RCC 7860 (cell line): ENCODE results near the gene EPB41.
"Not testable (repeated sequence)": the region's sequence is repeated elsewhere in the genome, so short reads cannot be mapped to it uniquely, and the experiment has no call there.

ENCODE experiments used
- DNase-seq: peaks from one replicate; pipeline ENCODE4 v3.0.0-alpha.2; 2015; ENCODE audit warnings: low spot score
- FAIRE-seq: peaks from 2 replicates; lab custom pipeline; 2012; peaks lifted over from hg19 to GRCh38; lab: Jason Lieb, UNC

Gene EPB41

DNA sequence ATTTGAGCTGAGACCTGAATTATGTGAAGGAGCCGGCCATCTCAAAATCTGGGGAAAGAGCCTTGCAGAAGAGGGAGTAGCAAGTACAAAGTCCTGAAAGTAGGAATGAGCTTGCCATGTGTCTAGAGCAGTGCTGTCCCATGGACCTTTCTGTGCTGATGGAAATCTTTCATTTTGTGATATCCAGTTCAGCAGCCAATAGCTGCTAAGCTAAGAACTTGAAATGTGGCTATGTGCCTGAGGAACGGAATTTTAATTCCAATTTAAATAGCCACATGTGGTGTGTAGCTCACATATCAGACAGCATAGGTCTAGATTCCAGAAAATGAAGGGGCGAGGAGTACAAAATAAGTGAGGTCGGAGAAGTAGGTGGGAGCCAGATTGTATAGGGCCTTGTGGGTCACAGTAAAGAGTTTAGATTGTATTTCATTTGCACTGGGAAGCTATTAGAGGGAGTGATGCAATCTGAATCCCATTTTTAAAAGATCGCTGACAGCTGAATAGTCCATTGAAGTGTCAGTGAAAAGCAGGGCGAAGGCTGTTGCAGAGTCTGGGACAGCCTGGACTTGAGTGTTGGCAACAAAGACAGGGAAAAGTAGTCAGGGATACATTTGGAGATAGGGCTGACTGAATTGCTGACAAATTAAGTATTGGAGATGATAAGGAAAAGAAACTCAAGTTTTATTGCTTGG lies 129.1 kb downstream of the EPB41 start:
- DNase-seq (no peak), FAIRE-seq (no peak)

DNA sequence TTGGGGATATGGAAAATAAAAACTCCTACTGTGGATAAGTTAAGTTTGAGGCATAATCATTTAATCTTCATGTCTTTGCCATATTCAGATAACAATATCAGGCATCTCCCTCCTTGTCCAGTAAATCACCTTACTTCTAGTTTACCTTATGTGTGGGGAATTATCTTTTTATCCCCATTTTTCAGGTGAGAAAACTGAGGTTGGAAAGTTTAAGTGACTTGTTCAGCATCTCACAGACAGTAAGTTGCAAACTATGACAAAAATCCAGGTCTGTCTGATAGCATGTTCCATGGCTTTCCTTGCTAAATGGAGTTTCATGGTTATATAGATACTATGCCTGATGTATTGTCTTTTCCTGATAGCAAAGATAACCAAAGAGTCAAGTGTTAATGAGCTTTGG lies 129.6 kb downstream of the EPB41 start:
- DNase-seq (no peak), FAIRE-seq (no peak)

DNA sequence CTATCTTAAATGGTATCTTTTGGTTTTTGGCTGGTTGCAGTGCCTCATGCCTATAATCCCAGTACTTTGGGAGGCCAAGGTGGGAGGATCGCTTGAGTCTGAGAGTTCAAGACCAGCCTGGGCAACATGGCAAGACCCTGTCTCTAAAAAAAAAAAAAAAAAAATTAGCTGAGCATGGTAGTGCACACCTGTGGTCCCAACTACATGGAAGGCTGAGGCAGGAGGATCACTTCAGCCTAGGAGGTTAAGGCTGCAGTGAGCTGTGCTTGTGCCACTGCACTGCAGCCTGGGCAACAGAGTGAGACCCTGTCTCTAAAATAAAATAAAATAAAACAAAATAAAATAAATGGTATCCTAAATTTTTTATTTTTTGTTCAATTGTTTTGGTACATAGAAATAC lies 131.3 kb downstream of the EPB41 start:
- FAIRE-seq, DNase-seq: not testable (repeated sequence)

DNA sequence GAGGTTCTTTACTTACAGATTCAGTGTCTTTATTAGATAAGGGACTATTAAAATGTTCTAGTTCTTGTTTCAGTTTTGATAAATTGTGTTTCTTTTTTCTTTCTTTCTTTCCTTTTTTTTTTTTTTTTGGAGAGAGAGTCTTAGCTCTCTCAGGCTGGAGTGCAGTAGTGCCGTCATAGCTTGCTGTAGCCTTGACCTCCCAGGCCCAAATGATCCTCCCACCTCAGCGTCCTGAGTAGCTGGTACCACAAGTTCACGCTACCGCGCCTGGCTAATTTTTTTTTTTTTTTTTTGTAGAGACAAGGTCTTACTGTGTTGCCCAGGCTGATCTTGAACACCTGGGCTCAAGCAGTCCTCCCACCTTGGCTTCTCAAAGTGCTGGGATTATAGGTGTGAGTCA lies 132.8 kb downstream of the EPB41 start:
- FAIRE-seq (no peak), DNase-seq (no peak)

DNA sequence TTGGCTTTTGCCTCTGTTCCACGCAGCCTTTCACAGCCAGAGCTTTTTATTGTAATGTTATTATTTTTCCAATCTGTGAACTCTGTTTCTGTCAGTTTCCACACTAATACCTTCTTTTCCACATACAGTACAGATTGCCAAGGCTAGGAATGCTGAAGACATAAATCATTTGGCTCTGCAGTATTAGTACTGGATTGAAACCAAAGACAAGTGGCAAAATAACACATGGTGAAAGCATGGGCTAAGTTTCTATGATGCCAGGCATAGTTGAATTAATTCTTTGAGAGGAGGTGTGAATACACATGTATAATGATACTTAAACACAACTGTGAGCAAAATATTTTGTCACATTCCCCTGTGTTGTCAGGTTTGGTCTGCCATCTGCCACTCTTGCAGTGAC lies 135.8 kb downstream of the EPB41 start:
- no peak for FAIRE-seq
- no peak for DNase-seq

DNA sequence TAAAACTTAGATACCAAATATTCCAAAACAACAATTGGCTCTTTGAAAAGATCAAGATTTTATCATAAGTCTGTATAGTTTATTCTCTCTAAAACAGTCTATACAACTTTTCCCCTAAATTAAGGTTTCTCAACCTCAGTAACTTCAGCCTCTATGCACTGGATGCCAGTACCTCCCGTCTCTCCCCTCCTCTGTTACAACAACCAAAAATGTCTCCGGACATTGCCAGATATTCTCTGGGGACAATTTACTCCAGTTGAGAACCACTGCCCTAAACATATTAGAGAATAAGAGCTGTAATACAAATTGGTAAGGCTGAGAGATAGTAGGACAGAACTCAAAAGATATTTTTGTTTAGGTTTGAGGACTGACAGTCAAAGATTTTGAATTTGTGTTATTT lies 137.7 kb downstream of the EPB41 start:
- DNase-seq, result no peak
- no peak for FAIRE-seq

DNA sequence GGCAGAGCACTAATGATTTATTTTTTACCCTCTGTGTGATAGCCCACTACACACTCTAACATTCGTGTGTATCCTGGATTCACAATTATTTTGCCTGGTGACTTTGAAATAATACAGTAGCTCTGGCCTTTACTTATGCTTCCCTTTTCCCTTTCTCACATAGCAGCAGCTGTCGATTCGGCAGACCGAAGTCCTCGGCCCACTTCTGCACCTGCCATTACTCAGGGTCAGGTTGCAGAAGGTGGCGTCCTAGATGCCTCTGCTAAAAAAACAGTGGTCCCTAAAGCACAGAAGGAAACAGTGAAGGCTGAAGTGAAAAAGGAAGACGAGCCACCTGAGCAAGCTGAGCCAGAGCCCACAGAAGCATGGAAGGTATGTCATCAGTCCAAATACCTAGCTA lies 138.6 kb downstream of the EPB41 start:
- no peak for DNase-seq
- FAIRE-seq, result no peak

DNA sequence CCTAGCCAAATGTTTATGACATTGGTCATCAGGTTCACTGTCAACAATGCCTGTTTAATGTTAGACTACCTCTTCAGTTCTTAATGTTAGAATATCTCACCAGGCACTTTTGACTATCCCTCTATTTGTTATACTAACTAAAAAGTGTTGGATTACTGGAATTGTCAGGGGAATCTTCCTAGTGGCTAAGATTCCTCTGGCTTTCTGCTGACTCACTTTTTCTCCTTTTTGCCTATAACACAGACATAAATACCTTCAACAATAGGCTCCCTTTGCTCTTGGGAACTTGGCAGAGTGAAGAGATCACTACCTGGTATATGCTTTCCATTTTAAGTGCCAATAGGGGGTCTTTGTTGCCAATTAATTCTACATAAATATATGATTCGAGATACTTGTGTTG lies 140.8 kb downstream of the EPB41 start:
- FAIRE-seq (no peak), DNase-seq (no peak)

DNA sequence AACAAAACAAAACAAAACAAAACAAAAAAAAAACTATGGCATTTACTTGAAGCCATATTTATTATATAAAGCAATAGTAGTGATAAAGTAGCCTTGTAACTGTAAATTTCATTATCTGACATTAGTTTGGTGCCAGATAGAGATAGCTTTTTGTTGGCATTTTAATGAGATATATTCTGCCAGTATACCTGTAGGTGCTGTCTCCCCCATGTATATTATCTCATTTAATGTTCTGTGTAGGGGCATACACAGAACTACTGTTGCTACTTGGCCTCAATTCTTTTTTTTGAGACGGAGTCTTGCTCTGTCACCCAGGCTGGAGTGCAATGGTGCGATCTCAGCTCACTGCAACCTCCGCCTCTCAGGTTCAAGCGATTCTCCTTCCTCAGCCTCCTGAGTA lies 141.9 kb downstream of the EPB41 start:
- FAIRE-seq (no peak), DNase-seq (no peak)

DNA sequence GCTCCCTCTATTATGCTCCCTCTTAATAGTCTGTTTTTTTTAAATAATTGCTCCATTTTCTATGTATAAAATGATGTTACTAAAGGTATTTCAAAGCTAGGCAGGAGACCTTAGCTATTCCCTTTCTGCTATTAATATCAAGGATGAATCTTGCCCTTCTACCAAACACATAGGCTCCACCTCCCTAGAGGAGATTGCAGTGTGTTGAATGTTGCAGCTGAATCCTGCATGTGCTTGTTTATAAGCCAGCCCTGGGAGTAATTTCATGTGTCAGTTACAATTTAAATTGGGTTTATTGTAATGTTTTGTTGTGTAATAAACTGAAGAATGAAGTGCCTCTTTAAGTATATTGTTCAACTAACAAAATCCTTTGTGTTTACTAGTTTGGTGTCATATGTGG lies 143.3 kb downstream of the EPB41 start:
- DNase-seq (no peak), FAIRE-seq (no peak)

DNA sequence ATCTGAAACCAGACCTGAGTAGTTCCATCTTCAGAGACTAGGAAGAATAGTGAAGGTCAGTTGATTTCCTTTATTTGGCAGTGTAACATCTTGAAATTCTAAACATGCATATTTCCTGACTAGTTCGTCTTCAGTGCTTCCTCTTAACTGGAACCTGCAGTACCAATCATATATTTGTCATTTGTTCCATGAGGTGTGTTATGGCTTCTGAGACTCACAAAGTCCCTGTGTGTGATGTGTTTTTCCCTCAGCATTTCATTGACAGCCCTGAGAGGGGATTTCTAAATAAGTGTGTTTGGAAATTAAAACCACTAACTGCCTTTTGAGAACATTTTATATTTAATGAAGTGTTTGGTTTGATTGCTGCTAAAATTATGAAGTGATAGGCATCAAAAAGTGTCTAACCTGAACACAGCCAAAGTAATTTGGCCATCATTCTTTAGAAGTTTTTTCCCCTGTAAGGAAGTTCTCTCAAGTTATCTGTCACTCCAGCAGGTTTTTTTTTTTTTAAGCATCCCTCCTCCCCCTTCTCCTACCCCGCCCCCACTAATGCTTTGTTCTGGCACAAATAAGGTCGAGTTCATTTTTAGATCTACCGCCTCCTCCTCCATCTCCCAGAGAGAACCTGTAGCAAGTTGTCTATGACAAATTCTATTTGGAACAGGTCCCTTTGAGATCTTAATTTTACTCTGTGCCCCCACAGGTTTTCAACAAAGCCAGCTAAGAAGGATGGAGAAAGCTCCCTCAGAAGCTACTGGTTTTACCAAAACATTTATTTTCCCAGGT lies 148.0 kb downstream of the EPB41 start:
- FAIRE-seq (no peak), DNase-seq (no peak)

DNA sequence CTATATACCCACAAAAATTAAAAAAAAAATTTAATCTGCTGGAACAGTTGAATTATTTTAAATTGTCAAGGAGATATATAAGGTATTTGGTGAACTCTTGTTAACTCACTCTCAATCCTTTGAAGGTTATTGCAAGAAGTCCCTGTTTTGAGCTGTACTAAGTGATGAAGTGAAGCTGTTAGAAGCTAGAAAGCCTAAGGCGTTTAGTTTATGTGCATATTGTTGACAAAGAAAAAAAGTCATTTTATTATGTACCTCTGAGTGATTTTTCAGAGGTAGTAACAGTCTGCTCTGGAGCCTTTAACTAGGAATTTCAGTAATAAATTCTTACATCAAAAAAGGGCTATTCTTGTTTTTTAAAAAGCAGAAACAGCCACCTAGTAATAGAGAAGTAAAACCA lies 149.7 kb downstream of the EPB41 start:
- no peak for FAIRE-seq

DNA sequence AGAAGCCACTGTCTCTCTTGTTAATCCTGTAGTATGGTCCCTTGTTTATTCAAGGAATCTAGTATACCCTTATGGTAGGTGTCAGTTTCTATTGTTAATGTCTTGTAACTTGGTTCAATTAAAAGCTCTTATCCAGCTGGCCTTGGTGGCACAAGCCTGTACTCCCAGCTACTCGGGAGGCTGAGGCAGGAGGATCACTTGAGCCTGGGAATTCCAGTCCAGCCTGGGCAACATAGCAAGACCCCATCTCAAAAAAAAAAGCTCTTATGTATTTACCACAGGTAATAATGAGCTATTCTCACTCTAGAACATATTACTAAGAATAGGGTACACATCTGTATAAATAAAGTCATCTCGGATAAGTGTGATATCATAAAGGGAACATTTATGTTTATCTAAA lies 162.8 kb downstream of the EPB41 start:
- no peak for DNase-seq
- no peak for FAIRE-seq

More for the DNA sequence above, 149.7 kb downstream of the EPB41 start:
- DNase-seq, result no peak

DNA sequence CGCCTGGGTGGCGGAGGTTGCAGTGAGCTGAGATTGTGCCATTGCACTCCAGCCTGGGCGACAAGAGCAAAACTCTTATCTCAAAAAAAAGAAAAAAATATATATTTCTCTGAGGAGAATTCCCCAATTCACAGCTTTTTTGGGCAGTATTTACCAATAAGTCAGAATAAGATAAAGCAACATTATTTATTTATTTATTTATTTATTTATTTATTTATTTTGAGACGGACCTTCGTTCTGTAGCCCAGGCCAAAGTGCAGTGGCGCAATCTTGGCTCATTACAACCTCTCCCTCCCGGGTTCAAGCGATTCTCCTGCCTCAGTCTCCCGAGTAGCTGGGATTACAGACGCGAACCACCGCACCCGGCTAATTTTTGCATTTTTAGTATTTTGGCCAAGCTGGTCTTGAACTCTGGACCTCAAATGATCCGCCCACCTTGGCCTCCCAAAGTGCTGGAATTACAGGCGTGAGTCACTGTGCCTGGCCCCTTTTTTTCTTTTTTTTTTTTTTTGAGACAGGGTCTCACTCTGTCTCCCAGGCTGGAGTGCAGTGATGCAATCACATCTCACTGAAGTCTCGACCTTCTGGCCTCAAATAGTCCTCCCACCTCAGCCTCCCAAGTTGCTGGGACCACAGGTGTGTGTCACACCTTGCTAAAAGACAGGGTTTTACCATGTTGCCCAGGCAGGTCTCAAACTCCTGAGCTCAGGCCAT lies 165.7 kb downstream of the EPB41 start:
- not testable (repeated sequence) for FAIRE-seq

DNA sequence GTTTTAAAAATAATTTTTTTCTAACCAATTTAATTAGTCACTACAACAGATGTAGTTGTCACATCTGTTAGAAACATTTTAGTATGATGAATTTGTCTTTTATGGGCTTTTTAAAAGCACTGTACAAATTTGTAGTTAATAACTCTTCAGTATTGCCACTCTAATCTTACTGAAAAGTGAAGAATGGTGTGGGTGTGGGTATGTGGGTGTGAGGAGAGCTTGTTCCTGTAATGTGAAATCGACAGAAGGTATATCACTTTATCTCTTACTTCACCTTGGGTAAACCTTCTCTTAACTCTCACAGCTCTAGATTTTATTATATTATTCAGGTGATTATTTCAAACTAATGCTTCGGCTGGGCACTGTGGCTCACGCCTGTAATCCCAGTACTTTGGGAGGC lies 166.8 kb downstream of the EPB41 start:
- FAIRE-seq (no peak), DNase-seq (no peak)

More for the DNA sequence above, 165.7 kb downstream of the EPB41 start:
- not testable (repeated sequence) for DNase-seq

DNA sequence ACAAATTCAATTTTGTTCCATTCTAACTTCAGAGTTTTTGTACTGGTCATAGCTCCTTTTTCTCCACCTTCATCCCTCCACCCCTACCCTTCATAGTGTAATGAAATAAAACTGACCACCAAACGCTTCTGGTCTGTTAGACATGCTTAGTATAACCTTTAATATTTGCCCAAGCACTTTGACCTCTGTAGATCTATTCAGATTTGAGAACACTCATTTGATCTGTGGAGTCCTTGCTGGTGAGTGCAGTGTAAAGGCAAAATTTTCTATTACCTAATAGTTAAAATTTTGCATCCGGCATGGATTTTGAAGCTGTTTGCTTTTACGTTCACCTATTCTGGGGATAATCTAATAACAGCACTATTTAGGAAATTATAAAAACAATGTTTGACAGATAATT lies 168.2 kb downstream of the EPB41 start:
- no peak for DNase-seq
- no peak for FAIRE-seq

DNA sequence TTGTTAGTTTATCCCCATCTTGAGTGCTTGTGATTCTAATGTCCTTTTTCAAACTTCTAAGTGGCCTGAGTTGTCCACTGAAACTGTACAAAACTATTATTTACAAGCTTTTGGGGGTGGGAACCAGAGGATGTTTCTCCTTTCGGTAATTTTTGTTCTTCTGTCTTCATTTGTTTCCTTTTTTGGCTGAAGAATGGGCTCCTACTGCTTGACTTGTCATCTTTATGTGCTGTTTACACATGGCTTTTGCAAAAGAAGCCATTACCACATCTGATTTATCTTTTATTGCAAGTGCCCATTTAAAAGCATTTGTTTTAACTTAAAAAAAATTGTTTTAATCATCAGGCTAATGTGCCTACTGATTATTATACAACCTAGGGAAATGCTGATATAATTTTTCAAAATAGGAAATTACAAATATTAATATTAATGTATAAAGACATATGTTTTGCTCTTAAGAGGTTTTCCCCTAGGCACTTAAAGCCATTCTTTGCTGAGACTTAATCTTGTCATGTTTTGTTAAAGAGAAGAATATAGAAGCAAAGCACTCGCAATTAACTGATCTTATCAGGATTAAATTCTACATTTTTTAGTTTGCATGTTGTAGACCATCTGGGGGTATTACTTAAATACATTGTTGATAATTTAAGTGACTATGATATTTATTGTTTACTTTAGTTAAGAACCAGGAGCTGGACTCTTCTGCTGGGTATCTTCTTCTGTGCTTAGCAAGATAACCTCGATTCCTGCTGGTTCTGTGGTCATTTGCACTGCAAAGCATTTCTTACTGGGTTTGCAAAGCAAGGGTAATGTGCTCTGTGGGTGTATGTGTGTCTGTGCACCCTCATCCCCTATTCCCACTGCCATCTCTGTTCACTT lies 169.2 kb downstream of the EPB41 start:
- FAIRE-seq, result no peak
- no peak for DNase-seq

DNA sequence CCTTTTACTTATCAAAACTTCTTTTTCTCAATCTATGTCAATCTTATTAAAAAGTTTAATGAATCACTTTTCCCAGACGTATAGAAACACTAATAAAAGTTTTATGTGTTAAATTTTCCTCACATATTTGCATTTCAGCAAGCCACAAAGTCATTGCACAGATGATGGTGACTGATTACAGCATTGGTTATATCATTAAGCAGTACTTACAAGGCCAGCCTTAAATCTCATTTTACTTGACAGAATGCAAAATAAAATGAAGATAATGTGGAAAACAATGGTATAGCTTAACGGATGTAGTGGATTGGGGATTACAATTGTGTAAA lies 169.8 kb downstream of the EPB41 start:
- DNase-seq, result no peak
- no peak for FAIRE-seq

DNA sequence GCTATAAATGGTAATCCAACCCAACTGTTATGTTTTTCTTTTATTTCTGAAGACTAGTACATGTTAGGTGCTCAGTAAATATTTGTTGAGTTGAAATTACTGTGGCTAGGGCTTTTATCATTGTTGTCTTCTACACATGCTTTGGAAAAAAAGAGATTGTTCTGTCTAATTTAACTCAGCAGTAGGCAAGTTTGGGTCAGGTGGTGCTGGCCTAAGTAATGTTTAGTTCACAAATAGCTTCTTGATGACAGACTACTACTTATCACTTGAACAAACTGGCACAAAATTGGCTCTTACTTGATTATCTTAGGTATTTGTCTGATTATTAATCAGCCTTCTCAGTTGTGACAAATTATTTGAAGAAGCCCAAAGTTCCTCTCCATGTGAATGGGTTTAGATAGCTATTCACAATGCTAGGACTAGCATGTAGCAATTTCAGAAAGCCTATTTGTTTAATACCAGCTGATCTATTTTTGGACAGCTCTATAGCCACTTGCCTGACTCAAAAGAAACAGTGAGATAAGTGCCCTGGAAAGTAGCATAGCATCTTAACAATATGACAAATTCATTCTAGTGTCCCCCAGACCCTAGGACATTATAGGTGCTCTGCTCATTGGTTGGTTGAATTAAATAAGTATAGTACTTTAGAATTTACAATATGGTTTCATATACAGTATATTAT lies 176.7 kb downstream of the EPB41 start:
- FAIRE-seq, result no peak
- no peak for DNase-seq

DNA sequence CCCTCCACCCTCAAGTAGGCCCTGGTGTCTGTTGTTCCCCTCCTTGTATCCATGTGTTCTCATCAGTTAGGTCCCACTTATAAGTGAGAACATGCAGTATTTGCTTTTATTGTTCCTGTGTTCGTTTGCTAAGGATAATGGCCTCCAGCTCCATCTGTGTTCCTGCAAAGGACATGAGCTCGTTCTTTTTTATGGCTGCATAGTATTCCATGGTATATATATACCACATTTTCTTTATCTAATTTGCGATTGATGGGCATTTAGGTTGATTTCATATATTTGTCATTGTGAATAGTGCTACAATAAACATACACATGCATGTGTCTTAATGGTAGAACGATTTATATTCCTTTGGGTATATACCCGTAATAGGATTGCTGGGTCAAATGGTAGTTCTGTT lies 178.3 kb downstream of the EPB41 start:
- FAIRE-seq, result not testable (repeated sequence)

More for the DNA sequence above, 178.3 kb downstream of the EPB41 start:
- not testable (repeated sequence) for DNase-seq
